GM21423 (cell line): ENCODE measurements around the gene IDI1.
"Not testable (repeated sequence)": the region's sequence is repeated elsewhere in the genome, so short reads cannot be mapped to it uniquely, and the experiment has no call there.

Source experiments
- ATAC-seq: cut with Tn5 transposase; IDR thresholded peaks from one replicate; pipeline ENCODE4 v1.9.1; 2021; ENCODE audit warnings: mild to moderate bottlenecking, moderate library complexity; ENCODE audit not compliant: unreplicated experiment

Gene IDI1

DNA sequence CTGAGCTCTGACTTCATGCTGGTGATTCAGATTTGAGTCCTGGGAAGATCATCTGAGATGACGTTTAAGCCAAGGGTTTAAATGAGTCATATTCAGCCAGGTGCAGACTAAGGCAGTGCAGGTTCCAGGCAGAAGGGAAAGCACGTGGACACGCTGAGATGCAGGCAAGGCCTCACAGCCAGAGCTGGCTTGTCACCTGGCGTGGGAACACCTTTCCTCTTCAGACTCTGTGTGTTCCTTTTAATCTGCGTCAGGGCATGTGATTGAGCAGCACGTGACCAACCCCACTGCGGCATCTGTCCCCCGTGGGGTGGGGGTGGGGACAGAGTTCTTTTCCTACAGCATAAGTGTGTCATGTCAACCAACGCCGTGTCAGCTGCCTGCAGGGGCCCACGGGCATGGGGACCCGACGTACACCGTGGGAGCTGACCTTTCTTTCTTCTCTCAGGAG, 12.6 kb downstream of the IDI1 start:
- peak; percentile 82 for ATAC-seq

DNA sequence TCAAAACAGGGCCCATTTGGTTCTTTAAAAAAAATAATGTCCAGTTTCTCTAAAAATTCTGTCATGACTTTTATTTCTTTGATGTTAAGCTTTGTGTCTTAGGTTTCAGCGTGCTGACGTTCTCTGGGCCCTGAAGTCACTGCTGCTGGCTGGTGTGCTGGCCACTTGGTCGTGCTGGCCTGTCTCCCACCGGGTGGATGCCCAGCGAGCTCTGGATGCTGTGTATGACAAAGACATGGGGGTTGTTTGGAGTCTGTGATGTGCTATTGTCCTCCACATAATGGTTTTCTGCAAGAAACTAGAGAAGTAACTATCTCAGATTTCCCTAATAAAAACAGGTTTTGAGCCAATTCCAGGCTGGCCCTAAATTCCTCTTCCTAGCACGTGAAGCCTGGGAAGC, 13.7 kb downstream of the IDI1 start:
- no peak for ATAC-seq

DNA sequence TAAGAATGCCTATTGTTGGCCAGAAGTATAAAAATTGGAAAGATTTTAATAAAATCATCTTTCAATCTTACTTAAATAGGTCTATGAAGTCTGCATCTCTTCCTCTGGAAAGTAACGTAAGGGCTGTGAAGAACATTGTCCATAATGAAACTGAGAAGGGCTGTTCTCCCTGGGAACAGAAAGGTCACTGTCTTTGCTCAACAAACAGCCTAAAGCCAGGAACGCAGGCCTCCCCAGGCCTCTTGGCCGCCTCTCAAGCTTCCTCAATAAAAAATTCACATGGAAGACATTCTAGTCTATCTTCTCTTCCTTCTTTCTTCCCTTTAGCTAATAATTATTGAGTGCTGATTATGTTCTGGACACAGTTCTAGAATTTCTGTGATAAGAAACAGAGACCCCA, 14.2 kb downstream of the IDI1 start:
- ATAC-seq: no peak

DNA sequence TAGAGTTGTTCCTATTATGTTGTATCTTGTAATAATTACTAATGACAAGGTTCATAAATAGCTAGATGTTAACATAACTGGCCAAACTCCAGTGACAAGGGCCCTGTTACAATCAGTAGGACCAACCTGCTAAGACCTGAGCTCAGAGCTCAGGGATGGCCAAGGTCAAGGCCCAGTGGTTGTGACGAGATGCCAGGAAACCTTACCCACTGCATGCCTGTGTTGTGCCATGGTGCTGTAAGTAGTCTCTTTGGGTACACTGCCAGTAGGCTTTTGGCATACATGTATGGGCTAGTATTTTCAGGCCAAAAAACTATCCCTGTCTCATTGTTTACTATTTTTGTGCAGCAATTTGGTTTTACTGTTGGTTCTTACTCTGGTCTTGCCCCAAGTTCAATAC, 15.3 kb downstream of the IDI1 start:
- ATAC-seq: no peak

DNA sequence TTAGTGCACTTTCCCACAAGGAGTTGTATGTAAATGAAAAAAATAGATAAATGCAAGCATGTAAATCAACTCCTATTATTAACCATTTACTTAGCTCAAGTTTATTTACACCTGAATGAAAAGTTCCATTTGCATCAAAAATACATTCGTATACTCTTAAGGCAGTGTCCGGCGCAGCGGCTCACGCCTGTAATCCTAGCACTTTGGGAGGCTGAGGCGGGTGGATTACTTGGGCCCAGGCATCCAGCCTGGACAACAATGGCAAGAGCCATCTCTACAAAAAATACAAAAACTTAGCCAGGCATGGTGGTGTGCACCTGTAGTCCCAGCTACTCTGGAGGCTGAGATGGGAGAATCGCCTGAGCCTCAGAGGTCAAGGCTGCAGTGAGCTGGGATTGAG, 19.1 kb downstream of the IDI1 start:
- no peak for ATAC-seq

DNA sequence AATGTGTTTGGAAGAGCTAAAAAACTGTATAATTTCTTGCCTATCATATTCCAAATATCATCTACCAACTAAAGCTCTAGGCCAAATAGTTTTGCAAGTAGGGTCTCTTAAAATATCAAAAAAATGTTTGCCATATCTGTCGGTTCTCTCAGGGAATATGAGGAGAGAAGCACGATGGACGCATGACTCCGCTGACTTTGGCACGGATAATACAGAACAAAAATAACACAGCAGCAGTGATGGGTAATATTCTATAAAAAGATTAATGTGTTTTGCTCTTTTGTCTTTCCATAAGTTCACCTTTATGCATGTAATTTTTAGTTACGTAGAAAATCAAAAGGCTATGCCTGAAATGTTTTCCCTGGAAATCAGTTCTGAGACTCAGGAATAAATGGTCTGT, 22.3 kb downstream of the IDI1 start:
- no peak for ATAC-seq

DNA sequence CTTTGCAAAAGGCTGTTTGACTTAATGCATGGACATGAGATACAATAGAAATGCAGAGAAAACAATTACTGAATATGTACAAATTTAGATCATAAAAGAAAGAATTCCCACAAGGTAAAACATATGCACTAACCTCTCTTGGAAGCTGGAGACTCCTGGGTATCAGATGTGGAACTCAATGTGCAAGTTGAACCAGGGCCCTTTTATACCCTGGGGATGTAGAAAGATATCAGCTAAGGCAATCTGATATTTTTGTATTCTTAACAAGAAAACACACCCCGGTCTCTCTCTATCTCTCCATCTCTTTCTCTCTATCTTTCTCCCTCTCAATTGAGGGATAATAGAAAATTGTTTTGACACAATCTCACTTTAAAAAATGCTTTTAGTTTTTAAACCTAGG, 23.2 kb downstream of the IDI1 start, which contains the start of gene IDI2:
Gene IDI2 (minus strand): TSS at position 177 of the 400 bp plus-strand sequence. CDS start 1,136 bp downstream, outside the sequence.
- no peak for ATAC-seq

DNA sequence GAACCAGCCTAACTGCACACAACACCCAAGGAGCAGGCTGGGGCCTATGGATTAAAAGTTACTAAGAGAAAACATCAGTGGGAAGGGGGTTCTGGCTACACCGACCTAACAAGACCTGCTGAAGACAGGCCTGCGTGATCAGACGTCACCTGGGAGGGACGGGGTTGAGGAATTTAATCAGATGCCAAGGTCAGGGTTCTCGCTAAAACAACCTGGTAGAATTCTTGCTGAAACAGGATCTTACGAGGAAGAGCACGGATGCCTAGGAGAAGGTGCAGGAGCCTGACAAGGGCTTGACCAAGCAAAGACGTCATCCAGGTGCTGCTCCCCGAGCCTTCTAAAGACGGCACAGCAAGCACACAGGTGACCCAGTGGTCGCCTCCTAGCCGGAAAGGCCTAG, 24.8 kb downstream of the IDI1 start:
- no peak for ATAC-seq

DNA sequence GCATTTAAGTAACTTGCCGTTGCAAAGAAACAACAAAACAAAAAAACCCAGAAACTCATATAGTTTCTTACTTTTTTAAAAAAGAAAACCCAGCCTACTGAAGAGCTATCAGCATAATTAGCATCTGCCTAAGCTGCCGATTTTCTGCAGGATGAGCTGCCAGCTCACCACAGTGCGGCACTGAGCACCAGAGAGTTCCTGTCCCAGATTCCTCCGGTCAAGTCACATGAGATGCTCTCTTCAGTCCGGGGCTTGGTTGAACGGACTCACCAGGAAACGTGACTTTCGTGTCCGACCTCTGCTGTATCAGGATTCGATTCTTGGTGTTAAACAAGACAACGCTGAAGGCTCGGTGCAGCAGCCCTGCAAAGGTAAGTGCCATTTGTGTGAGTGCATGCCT, 26.5 kb downstream of the IDI1 start:
- ATAC-seq: no peak

DNA sequence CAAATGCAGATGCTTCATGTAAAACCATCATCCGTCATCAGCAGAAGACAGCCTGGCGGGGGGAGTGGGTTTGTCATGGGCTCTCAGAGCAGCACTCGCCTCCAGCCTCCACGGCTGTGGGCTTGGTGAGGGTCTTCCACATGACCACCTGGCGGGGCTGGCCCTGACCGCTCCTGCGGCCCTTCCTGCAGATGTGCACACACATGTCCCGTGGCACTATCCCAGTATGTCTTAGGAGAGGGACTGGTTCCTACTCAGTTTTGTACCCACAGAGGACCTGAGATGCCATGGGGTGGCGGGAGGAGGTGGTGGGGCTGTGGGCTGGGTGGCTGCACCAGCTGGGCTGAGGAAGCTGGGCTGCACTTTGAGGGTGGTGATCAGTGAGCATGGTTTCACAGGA, 28.0 kb downstream of the IDI1 start:
- ATAC-seq: no peak

DNA sequence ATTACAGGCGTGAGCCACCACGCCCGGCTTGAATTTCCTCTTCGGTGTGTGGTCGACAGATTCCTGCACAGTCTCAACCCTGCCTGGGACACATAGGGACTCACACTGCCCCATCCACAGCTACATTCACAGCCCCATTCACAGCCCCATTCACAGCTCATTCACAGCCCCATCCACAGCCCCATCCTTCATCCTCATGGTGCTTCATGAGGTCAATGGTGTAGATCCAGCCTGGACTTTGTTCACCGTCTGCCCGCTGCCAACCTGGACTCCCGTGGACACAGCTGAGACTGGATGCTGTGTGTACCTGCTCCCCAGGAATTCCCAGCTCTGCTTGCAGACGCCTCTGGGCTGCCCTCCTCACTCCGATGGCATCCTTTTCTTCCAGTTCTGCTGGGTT, 28.5 kb downstream of the IDI1 start:
- no peak for ATAC-seq

DNA sequence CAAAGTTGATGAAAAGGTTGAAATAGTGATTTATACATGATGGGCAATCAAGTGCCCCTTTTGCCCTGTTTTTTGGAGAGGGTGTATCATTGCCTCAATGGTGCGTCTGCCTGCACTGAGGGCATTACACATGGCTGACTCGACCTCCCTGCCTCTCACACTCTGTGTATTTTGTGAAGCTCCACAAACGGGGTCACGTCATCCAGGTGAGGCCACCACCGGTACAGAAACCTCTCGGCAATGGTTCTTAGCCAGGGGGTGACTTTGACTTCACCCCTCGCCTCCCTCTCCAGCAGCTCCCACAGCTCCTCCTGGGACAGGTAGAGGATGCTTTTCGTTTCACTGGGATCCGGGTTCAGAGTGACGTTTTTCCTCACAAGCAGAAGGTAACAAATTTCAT, 29.6 kb downstream of the IDI1 start:
- ATAC-seq: no peak

DNA sequence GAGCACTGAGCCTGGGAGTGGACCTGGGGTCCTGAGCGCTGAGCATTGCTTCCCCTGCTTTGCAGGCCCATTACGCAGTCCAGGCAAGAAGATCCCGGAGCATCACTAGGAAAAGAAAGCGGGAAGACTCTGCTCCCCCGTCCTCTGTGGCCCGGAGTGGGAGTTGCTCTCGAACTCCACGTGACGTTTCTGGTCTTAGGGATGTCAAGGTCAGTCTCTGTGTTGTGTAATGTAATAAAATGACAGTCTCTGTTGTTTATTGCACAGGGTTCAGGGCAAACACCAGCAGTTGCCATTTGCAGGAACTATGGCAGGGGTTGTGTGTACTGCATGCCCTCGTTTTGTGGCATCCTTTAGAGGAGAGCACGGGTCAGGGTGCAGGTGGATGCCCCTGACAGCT, 33.2 kb downstream of the IDI1 start:
- no peak for ATAC-seq

DNA sequence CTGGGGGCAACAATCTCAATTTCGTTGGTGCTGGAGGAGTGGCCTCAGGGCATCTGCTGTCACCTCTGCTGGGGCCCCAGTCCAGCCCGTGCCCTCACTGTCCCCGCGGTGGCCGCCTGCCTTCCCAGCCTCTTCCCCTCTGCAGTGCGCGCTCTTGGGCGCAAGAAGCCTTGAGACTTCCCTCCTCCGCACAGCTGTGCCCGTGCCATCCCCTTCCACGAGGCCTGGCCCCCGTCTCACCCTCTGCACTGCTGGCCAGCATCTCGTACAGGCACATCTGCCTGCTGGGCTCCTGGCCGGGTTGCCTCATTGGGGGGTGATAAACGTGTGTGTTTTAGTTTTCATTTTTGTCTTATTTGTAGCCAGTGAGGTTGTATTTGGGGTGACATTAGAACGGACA, 37.2 kb downstream of the IDI1 start:
- ATAC-seq: no peak

DNA sequence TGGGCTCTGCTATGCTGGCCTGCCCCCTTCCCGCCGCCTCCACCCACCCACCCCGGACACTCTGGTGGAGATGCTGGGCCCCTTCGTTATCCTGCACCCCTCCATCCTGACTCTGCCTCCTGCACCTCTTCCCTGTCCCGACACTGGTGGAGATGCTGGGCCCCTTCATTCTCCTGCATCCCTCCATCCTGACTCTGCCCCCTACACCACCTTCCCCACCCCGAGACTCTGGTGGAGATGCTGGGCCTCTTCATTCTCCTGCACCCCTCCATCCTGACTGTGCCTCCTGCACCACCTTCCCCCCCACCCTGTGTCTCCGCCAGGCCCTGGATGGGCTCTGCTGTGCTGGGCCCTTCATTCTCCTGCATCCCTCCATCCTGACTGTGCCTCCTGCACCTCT, 38.2 kb downstream of the IDI1 start:
- ATAC-seq: no peak

DNA sequence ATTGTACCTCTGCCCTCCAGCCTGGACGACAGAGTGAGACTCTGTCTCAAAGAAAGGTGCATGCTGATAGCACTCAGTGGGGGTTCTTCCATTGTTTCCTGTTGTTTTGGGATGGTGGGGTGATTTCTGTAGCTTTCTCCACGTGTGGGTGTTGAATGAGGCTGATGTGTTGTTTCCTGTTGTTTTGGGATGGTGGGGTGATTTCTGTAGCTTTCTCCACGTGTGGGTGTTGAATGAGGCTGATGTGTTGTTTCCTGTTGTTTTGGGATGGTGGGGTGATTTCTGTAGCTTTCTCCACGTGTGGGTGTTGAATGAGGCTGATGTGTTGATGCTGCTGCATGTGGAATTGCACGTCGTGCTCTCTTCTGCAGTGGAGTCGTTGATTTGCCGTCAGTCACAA, 39.0 kb downstream of the IDI1 start:
- not testable (repeated sequence) for ATAC-seq

DNA sequence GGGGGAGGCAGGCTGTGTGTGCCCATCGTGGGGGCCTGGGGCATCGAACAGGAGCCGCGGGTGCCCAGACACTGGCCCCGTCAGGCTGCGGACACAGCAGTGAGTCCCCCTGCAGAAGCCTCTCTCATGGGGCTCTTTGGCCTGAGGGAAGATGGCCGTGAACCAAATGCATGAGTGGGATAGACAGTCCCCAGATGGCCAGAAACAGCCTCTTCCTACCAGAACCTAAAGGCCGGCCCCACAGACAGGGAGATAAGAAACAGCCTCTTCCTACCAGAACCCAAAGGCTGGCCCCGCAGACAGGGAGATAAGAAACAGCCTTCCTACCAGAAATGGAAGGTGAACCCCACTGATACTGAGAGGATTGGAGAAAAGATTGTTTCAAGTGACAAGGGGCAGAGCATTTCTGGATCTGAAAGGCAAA, 39.8 kb downstream of the IDI1 start:
- ATAC-seq: no peak

DNA sequence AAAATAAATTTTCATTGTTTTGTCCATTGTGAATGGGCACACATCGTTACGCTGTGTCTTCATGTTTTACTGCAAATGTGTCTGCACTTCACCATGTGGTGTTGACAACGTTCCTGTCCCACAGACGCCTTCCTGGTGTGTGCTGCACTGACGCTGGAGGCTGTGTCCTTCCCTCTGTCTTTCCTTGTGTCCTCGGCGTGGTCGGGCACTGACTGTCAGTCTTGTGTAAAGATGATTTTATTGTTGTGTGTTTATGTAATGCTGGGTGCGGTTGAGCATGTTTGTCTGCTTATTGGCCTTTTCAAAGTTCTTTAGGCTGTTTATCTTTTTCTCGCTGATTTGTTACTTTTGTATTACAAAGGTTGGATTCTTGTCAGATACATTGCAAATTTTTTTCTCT, 41.3 kb downstream of the IDI1 start:
- no peak for ATAC-seq

DNA sequence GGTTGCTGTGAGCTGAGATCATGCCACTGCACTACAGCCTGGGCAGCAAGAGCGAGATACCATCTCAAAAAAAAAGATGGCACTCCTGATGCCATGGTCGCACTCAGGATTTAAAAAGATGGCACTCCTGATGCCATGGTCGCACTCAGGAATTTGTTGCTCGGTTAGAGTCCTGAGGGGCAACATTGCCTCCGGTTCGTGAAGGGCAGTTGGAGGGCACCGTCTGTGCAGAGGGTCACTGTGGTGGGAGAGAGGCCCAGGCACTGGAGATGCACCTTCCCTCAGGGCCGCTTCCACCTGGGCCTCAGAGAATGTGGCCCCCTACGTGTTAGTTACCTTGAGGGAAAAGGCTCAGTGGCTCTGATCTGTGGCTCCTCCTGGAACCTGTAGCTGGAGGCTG, 42.3 kb downstream of the IDI1 start:
- no peak for ATAC-seq

DNA sequence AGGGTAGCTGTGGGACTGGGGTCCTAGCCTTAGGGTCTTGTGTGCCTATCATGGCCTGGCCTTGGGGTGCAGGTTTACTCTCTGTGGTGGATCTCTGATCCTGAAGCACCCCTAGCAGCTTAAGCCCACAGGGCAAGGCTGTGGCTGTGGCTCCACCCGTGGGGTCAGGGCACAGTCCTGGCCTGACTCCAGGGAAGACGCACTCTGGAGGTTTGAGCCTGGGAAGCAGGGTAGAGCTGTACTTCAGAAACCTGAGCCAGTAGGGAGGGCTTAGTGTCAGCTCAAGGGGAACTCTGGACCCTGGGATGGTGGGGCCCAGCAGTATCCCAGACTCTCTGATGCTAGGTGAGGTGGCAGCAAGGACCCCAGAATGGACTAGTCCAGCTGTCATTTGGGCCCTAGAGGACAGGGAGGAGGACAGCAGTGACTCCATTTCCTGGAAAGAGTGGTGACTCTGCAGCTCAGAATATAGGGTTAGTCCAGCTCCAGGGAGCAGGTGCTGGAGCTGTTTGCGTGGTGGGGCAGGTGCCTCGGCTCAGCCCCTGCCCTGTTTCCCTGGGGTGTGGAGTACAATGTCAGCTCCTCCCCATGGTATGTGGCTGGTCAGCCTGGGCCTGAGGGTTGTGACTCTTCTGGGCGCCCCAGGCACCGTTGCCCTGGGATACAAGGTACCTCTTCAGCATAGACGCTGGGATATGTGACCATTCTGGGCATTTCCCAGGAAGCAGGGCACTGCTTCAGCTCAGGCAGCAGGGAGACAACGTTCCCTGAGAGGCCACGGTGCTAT, 44.8 kb downstream of the IDI1 start:
- ATAC-seq: no peak

DNA sequence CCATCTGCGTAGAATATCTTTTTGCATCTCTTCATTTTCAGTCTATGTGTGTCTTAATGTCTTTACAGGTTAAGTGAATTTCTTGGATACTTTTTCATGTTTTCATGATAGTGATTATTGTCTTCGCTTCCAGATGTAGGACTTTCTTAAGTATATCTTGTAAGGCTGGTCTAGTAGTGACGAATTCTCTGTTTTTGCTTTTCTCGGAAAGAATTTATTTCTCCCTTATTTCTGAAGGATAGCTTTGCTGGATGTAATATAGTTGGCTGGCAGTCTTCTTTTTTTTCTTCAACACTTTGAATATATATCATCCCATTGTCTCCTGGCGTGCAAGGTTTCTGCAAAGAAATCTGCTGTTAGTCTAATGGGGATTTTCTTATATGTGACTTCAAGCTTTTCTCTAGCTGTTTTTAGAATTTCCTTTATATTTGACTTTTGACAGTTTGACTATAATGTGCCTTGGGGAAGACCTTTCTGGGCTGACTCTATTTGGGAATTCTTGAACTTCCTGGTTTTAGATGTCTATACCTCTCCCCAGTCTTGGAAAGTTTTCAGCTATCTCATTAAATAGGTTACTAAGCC, 46.4 kb downstream of the IDI1 start:
- ATAC-seq: no peak

DNA sequence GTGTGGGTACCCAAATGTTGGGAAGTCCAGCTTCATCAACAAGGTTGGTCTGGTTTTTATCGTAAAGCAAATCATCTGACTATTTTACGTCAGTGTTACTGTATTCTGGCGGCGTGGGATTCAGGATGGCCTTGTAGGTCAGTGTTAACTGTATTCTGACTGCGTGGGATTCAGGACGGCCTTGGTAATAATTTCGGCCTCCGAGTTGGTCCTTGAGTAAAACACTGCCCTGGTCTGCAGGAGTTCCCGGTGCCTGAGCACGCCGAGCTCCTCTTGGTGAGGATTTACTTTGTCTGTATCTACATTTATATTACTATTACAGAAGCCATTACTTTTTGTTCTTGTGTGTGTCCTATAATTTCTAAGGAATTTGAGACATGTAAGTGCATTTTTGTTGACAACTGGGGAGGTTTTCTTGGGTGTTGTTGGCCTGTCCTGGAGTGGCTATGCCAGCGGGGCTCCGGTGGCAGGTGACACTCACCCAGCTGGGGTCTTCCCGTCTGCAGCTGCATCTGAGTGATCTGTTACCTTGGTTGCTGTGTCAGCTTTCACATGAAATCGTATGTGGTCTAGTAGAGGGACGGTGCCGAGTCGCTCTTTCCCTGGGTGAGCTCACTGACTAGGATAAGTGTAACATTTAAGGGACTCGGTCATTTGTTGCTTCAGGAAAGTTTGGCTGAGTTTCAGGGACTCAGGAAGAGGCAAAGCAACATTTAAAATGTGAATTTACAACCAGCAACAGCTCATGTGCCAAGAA, 51.5 kb downstream of the IDI1 start:
- no peak for ATAC-seq
